ENCODE data around the gene DSCAML1.

DSCAML1 gene

DNA sequence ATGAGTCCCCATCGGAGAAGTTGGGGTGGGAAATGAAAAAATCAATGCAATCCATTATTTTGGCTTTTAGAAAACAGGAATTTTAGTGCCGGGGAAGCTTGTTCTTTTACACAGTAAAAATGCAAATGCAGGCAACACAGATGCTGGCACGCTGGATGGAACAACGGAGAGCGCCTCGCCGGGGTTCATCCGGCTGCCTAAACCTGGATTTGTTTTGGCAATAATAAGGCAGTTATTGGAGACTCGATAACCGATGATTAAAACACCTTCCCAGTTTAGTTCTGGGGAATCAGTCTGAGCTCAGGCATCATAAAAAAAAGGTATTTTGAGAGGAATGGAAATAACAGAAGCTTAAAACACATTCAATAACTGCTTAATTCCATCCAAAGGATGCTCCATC lies 2.9 kb downstream of the DSCAML1 start:
- TF ChIP-seq, protein P1, sequence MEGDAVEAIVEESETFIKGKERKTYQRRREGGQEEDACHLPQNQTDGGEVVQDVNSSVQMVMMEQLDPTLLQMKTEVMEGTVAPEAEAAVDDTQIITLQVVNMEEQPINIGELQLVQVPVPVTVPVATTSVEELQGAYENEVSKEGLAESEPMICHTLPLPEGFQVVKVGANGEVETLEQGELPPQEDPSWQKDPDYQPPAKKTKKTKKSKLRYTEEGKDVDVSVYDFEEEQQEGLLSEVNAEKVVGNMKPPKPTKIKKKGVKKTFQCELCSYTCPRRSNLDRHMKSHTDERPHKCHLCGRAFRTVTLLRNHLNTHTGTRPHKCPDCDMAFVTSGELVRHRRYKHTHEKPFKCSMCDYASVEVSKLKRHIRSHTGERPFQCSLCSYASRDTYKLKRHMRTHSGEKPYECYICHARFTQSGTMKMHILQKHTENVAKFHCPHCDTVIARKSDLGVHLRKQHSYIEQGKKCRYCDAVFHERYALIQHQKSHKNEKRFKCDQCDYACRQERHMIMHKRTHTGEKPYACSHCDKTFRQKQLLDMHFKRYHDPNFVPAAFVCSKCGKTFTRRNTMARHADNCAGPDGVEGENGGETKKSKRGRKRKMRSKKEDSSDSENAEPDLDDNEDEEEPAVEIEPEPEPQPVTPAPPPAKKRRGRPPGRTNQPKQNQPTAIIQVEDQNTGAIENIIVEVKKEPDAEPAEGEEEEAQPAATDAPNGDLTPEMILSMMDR (IDR thresholded peaks at IDR 0.05; ENCODE audit: extremely low read depth, insufficient read depth, missing control alignments): no peak
- in situ Hi-C loops (cut with MboI; ENCODE audit: low pct_unique_long_range_greater_than_20kb, low sequenced_read_pairs, unreplicated experiment): no loop called here
- no peak for DNase-seq (ENCODE audit: low spot score)

DNA sequence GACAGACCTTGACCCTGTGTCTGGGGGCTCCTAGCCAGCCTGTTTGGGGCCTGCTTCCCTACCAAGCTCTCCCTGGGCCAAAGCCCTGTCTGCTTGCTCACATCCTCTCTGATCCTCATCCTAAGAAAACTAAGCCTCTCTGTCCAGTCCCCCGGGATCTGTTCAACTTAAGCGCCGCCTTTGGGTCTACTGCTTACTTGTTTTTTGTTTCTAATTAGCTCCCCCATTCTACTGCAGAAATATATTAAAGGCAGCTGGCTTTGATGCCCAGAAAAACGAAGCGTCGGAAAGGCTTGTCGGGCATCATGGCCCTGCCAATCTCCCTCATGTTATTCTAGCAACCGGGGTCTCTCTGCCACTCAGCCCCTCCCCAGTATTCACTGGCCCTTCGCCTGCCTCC lies 3.4 kb downstream of the DSCAML1 start:
- DNase-seq (ENCODE audit: low spot score): no peak
- TF ChIP-seq, protein P1 (IDR thresholded peaks at IDR 0.05; ENCODE audit: extremely low read depth, insufficient read depth, missing control alignments): no peak
- in situ Hi-C loops (cut with MboI; ENCODE audit: low pct_unique_long_range_greater_than_20kb, low sequenced_read_pairs, unreplicated experiment): no loop called here

DNA sequence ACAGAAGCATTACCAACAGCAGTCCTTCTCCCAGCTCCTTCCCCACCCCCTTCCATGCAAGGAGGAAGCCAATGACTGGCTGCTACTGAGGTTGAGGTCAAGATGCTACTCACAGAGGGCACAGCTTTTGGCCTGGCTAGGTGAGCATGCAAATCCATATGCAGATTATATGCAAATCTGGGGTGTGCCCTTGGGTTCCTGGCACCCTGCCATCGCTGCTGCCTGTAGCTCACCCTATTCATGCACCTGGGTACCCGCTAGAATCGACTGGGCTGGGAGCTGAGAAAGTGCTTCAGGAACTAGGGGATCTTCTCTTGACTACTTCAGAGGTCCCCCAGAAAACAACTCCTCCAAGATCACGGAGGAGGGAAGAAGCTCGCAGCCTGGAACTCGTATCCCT lies 4.0 kb downstream of the DSCAML1 start:
- TF ChIP-seq, protein P1 (IDR thresholded peaks at IDR 0.05; ENCODE audit: extremely low read depth, insufficient read depth, missing control alignments): no peak
- in situ Hi-C loops (cut with MboI; ENCODE audit: low pct_unique_long_range_greater_than_20kb, low sequenced_read_pairs, unreplicated experiment): no loop called here
- no peak for DNase-seq (ENCODE audit: low spot score)

DNA sequence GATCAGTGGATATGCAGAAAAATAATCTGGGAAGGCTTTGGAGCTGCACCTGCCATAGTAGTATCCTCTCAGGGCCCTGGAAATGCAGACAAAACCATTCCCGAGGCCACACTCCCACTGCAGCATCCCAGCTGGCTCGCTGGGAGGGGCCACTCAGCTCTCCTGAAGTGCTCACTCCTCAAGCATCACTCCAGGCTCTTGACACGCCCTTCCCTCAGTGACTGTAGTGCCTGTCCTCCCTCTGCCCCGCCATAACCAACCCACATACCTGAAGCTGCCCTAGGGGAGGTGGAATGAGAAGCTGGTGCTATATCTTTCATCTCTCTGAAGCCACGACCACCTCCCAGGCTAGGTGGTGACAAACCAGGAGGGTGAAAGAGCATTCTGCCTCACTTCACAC lies 4.8 kb downstream of the DSCAML1 start:
- no peak for DNase-seq (ENCODE audit: low spot score)
- TF ChIP-seq, protein P1 (IDR thresholded peaks at IDR 0.05; ENCODE audit: extremely low read depth, insufficient read depth, missing control alignments): no peak
- in situ Hi-C loops (cut with MboI; ENCODE audit: low pct_unique_long_range_greater_than_20kb, low sequenced_read_pairs, unreplicated experiment): no loop called here

DNA sequence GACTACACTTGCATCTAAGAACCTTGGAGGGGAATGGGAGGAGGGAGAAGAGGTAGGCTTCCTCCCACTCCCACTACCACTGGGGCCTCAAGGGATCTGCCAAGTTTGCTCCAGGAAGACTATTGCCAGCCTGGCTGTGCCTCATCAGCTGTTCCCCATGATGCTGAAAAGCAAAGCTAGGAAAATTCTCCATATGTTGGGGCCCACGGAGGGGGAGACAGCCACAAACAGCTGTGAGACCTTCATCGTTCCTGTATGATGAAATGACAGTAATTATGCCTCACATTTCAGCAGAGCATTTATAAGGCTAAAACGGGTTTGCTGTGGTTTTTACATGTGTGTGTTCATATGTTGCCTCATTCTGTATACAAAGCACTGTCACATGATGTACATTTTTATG lies 6.7 kb downstream of the DSCAML1 start:
- TF ChIP-seq, protein P1 (IDR thresholded peaks at IDR 0.05; ENCODE audit: extremely low read depth, insufficient read depth, missing control alignments): no peak
- in situ Hi-C loops (cut with MboI; ENCODE audit: low pct_unique_long_range_greater_than_20kb, low sequenced_read_pairs, unreplicated experiment): no loop called here
- DNase-seq (ENCODE audit: low spot score): no peak

DNA sequence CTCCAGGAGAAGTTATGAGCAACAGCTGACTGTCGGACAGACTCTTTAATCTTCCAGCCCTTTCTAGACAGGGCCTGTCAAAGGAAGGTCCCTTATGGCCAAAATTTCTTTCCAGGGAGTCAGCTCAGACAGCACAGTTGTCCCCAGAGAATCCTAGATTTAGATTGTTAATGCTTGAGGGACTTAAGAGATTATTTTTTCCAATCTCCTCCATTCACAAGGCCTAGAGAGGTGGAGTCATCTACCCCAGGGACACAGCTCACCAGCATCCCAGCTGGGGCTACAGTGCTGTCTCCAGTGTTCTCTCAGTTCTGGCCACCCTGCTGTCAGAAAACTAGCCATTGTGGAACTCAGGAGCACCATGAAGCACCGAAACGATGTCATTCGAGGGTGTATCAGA lies 7.8 kb downstream of the DSCAML1 start:
- TF ChIP-seq, protein P1 (IDR thresholded peaks at IDR 0.05; ENCODE audit: extremely low read depth, insufficient read depth, missing control alignments): no peak
- no peak for DNase-seq (ENCODE audit: low spot score)
- in situ Hi-C loops (cut with MboI; ENCODE audit: low pct_unique_long_range_greater_than_20kb, low sequenced_read_pairs, unreplicated experiment): no loop called here
